Hematopoietic multipotent progenitor cell treated with erythropoietin and hydrocortisone succinate and interleukin-3 and kit ligand, for 17 days (in vitro differentiated cells): ENCODE results near the gene DNMT3L.
"Not testable (repeated sequence)": the region's sequence is repeated elsewhere in the genome, so short reads cannot be mapped to it uniquely, and the experiment has no call there.

ENCODE experiments used
- DNase-seq: peaks from one replicate; pipeline ENCODE4 v3.0.0-alpha.2; 2015; ENCODE audit warnings: low spot score

DNMT3L gene

GRCh38 chr21:44294391-44295162, 32.9 kb upstream of the DNMT3L start:
- no peak for DNase-seq

- no peak for DNase-seq
Observed at GRCh38 chr21:44293551-44294231, 32.0 kb upstream of the DNMT3L start.

GRCh38 chr21:44292812-44293195, 31.1 kb upstream of the DNMT3L start:
- no peak for DNase-seq

- DNase-seq, result no peak
Observed at GRCh38 chr21:44291936-44292811, 30.5 kb upstream of the DNMT3L start.

- DNase-seq, result no peak
Observed at GRCh38 chr21:44291078-44291935, 29.6 kb upstream of the DNMT3L start.

- no peak for DNase-seq
Observed at GRCh38 chr21:44290327-44291077, 28.8 kb upstream of the DNMT3L start.

GRCh38 chr21:44289381-44290010, 27.8 kb upstream of the DNMT3L start:
- no peak for DNase-seq

- DNase-seq, result no peak
Observed at GRCh38 chr21:44288251-44289110, 26.8 kb upstream of the DNMT3L start.

- DNase-seq, result no peak
Observed at GRCh38 chr21:44286716-44287632, 25.3 kb upstream of the DNMT3L start.

- DNase-seq, result no peak
Observed at GRCh38 chr21:44286086-44286715, 24.5 kb upstream of the DNMT3L start.

- no peak for DNase-seq
Observed at GRCh38 chr21:44285138-44285992, 23.7 kb upstream of the DNMT3L start, which contains the start of gene AIRE. Gene AIRE, plus strand, starts transcription at chr21:44285876. Its CDS starts 131 bp downstream, at chr21:44286007.

GRCh38 chr21:44283948-44284347, 22.3 kb upstream of the DNMT3L start:
- DNase-seq, result no peak

GRCh38 chr21:44283211-44283785, 21.6 kb upstream of the DNMT3L start:
- not testable (repeated sequence) for DNase-seq

- no peak for DNase-seq
Observed at GRCh38 chr21:44282370-44282769, 20.7 kb upstream of the DNMT3L start.

GRCh38 chr21:44281801-44282200, 20.1 kb upstream of the DNMT3L start:
- no peak for DNase-seq
